Osteoblast (primary cell): ENCODE results near the gene ATP8B3. TPM values are rescaled to one million over a fixed set of nuclear protein-coding genes. Genes with fewer than 3 reads are reported as not detected.

Source experiments
- DNase-seq: peaks from one replicate; pipeline ENCODE4 v3.0.0; 2011; ENCODE audit warnings: low spot score, mixed read lengths; ENCODE audit not compliant: insufficient read length; ENCODE audit errors: missing footprints
- H2AFZ ChIP-seq: 2 replicates; pipeline ENCODE4 v1.6.0; 2011; ENCODE audit warnings: mild to moderate bottlenecking, low read length
- H3K27ac ChIP-seq: 2 replicates; pipeline ENCODE4 v1.5.1; 2011; ENCODE audit warnings: mild to moderate bottlenecking, low read depth, low read length, moderate library complexity
- H3K27me3 ChIP-seq: 2 replicates; pipeline ENCODE4 v1.6.0; 2012; ENCODE audit warnings: mild to moderate bottlenecking, control low read depth, inconsistent platforms, low read length, moderate library complexity; ENCODE audit not compliant: insufficient read depth
- H3K36me3 ChIP-seq: 2 replicates; pipeline ENCODE4 v1.5.1; 2011; ENCODE audit warnings: mild to moderate bottlenecking, low read length, control low read depth, moderate library complexity; ENCODE audit not compliant: insufficient read depth
- H3K4me1 ChIP-seq: 2 replicates; pipeline ENCODE4 v1.5.1; 2011; ENCODE audit warnings: mild to moderate bottlenecking, low read length, control low read depth, moderate library complexity; ENCODE audit not compliant: insufficient read depth
- H3K4me2 ChIP-seq: 2 replicates; pipeline ENCODE4 v1.6.0; 2011; ENCODE audit warnings: mild to moderate bottlenecking, low read length; ENCODE audit not compliant: insufficient read depth
- H3K4me3 ChIP-seq: fragments of 200-600 bp; sonication (generic); 3 replicates; pipeline ENCODE4 v1.5.1; 2012; ENCODE audit warnings: mild to moderate bottlenecking, low read length, inconsistent platforms; ENCODE audit not compliant: insufficient read depth
- H3K79me2 ChIP-seq: 2 replicates; pipeline ENCODE4 v1.6.0; 2012; ENCODE audit warnings: mild to moderate bottlenecking, low read length, control low read depth, inconsistent platforms; ENCODE audit not compliant: insufficient read depth
- H3K9me3 ChIP-seq: 2 replicates; pipeline ENCODE4 v1.5.1; 2011; ENCODE audit warnings: low read depth, low read length, control low read depth
- H4K20me1 ChIP-seq: 2 replicates; pipeline ENCODE4 v1.6.0; 2012; ENCODE audit warnings: mild to moderate bottlenecking, low read length, control low read depth; ENCODE audit not compliant: insufficient read depth
- CTCF ChIP-seq: IDR thresholded peaks from 2 replicates; pipeline ENCODE4 v1.5.1; 2011; ENCODE audit warnings: mild to moderate bottlenecking, low read depth, low read length, moderate library complexity; ENCODE audit errors: extremely low read depth
- total RNA-seq: library from RNA; depleted of rRNA; stranded (reverse); fragments of >200 nt; gene quantifications from 2 replicates; pipeline ENCODE4 v1.2.3, GENCODE V29; 2012

Gene ATP8B3
- total RNA-seq, 1 donor: 0.72 TPM

GRCh38 chr19:1830978-1831377, 18.9 kb upstream of the ATP8B3 start:
- H2AFZ ChIP-seq: no peak overlapping the region
- no peak overlapping the region for H3K27ac ChIP-seq
- peaks cover 75% of the 10 kb centered on the region for H3K79me2 ChIP-seq
- H3K4me2 ChIP-seq: no peak overlapping the region
- H3K4me3 ChIP-seq: no peak overlapping the region
- DNase-seq: no peak
- H3K36me3 ChIP-seq: peaks cover 7% of the 10 kb centered on the region
- H3K9me3 ChIP-seq: no peaks in the 10 kb centered on the region
- H4K20me1 ChIP-seq: peaks cover 60% of the 10 kb centered on the region
- H3K27me3 ChIP-seq: no peaks in the 10 kb centered on the region
- H3K4me1 ChIP-seq: no peaks in the 10 kb centered on the region
- TF ChIP-seq CTCF: no peak

- H3K4me1 ChIP-seq: no peaks in the 10 kb centered on the region
- H3K9me3 ChIP-seq: no peaks in the 10 kb centered on the region
- no peak overlapping the region for H3K4me2 ChIP-seq
- no peak overlapping the region for H3K4me3 ChIP-seq
- DNase-seq: no peak
- no peak overlapping the region for H3K27ac ChIP-seq
- no peak overlapping the region for H2AFZ ChIP-seq
- H3K27me3 ChIP-seq: no peaks in the 10 kb centered on the region
- H3K79me2 ChIP-seq: peaks cover 74% of the 10 kb centered on the region
- TF ChIP-seq CTCF: no peak
- H3K36me3 ChIP-seq: peaks cover 11% of the 10 kb centered on the region
- H4K20me1 ChIP-seq: peaks cover 61% of the 10 kb centered on the region
Observed at GRCh38 chr19:1830568-1830967, 18.5 kb upstream of the ATP8B3 start.

GRCh38 chr19:1829958-1830357, 17.9 kb upstream of the ATP8B3 start:
- no peaks in the 10 kb centered on the region for H3K4me1 ChIP-seq
- H3K27ac ChIP-seq: no peak overlapping the region
- peaks cover 56% of the 10 kb centered on the region for H4K20me1 ChIP-seq
- TF ChIP-seq CTCF: no peak
- no peak for DNase-seq
- H3K4me3 ChIP-seq: no peak overlapping the region
- peaks cover 68% of the 10 kb centered on the region for H3K79me2 ChIP-seq
- H2AFZ ChIP-seq: no peak overlapping the region
- H3K4me2 ChIP-seq: no peak overlapping the region
- no peaks in the 10 kb centered on the region for H3K27me3 ChIP-seq
- peaks cover 16% of the 10 kb centered on the region for H3K36me3 ChIP-seq
- H3K9me3 ChIP-seq: no peaks in the 10 kb centered on the region

GRCh38 chr19:1828279-1829238, 16.5 kb upstream of the ATP8B3 start:
- H3K4me2 ChIP-seq: no peak overlapping the region
- H3K79me2 ChIP-seq: peaks cover 54% of the 10 kb centered on the region
- H3K4me1 ChIP-seq: no peaks in the 10 kb centered on the region
- no peak overlapping the region for H3K27ac ChIP-seq
- H3K36me3 ChIP-seq: peaks cover 16% of the 10 kb centered on the region
- no peaks in the 10 kb centered on the region for H3K9me3 ChIP-seq
- no peak for DNase-seq
- no peak for TF ChIP-seq CTCF
- no peaks in the 10 kb centered on the region for H3K27me3 ChIP-seq
- H2AFZ ChIP-seq: no peak overlapping the region
- H3K4me3 ChIP-seq: no peak overlapping the region
- peaks cover 42% of the 10 kb centered on the region for H4K20me1 ChIP-seq
